Myocyte (in vitro differentiated cells): ENCODE measurements around the gene NOPCHAP1. TPM values are rescaled to one million over a fixed set of nuclear protein-coding genes. Genes with fewer than 3 reads are reported as not detected.
"Not testable (repeated sequence)": the region's sequence is repeated elsewhere in the genome, so short reads cannot be mapped to it uniquely, and the experiment has no call there.

Experiments
- DNase-seq: peaks from one replicate; pipeline ENCODE4 v3.0.0-alpha.2; 2012; ENCODE audit warnings: low read depth
- polyA plus RNA-seq: library from polyadenylated mRNA; unstranded; fragments of >200 nt; gene quantifications from one replicate; pipeline ENCODE4 v1.2.1, GENCODE V29; 2012; ENCODE audit warnings: missing spikeins
- total RNA-seq: library from RNA; depleted of rRNA; stranded (reverse); fragments of >200 nt; gene quantifications from 2 replicates; pipeline ENCODE4 v1.2.3, GENCODE V29; 2014

The NOPCHAP1 gene
- 3.9 and 6.1 TPM in 2 replicates for total RNA-seq
- 9.8 TPM for polyA plus RNA-seq

- DNase-seq = peak; percentile 95
These were observed at the start of gene NOPCHAP1 for GRCh38 chr12:104986022-104986941. Gene NOPCHAP1 (plus strand): TSS chr12:104986316. CDS start chr12:104986353, 37 bp downstream.

- peak; percentile 86 for DNase-seq
These were observed 47.7 kb upstream of the NOPCHAP1 start for GRCh38 chr12:104938371-104938770.

GRCh38 chr12:104939089-104939488 lies 47.0 kb upstream of the NOPCHAP1 start:
- DNase-seq = peak; percentile 6

GRCh38 chr12:104941454-104941853 lies 44.7 kb upstream of the NOPCHAP1 start:
- no peak for DNase-seq

- peak; percentile 32 for DNase-seq
These were observed 44.0 kb upstream of the NOPCHAP1 start for GRCh38 chr12:104942075-104942474.

GRCh38 chr12:104943401-104943800 lies 42.7 kb upstream of the NOPCHAP1 start:
- not testable (repeated sequence) for DNase-seq

- no peak for DNase-seq
These were observed 41.9 kb upstream of the NOPCHAP1 start for GRCh38 chr12:104944252-104944651.

- not testable (repeated sequence) for DNase-seq
These were observed 37.4 kb upstream of the NOPCHAP1 start for GRCh38 chr12:104948716-104949115.

GRCh38 chr12:104951759-104952509 lies 34.2 kb upstream of the NOPCHAP1 start:
- DNase-seq = peak; percentile 11

GRCh38 chr12:104952816-104953215 lies 33.3 kb upstream of the NOPCHAP1 start:
- no peak for DNase-seq

GRCh38 chr12:104953323-104953722 lies 32.8 kb upstream of the NOPCHAP1 start:
- no peak for DNase-seq

GRCh38 chr12:104955703-104956102 lies 30.4 kb upstream of the NOPCHAP1 start:
- no peak for DNase-seq

GRCh38 chr12:104956870-104957718 lies 29.0 kb upstream of the NOPCHAP1 start:
- DNase-seq = no peak

GRCh38 chr12:104957719-104958000 lies 28.5 kb upstream of the NOPCHAP1 start:
- DNase-seq = peak; percentile 28

GRCh38 chr12:104958001-104958804 lies 27.9 kb upstream of the NOPCHAP1 start, which contains the start of gene SLC41A2:
Gene SLC41A2 (minus strand): TSS chr12:104958290. CDS start chr12:104928527, 29,763 bp downstream.
- DNase-seq = peak; percentile 93

GRCh38 chr12:104958805-104959334 lies 27.2 kb upstream of the NOPCHAP1 start:
- DNase-seq = no peak

- DNase-seq = peak; percentile 10
These were observed 26.7 kb upstream of the NOPCHAP1 start for GRCh38 chr12:104959335-104959841.

GRCh38 chr12:104960464-104960863 lies 25.7 kb upstream of the NOPCHAP1 start:
- no peak for DNase-seq

- no peak for DNase-seq
These were observed 22.4 kb upstream of the NOPCHAP1 start for GRCh38 chr12:104963757-104964156.
